ENCODE data around the gene KRTAP5-9. TPM values are rescaled to one million over a fixed set of nuclear protein-coding genes. Genes with fewer than 3 reads are reported as not detected.

KRTAP5-9 gene
- total RNA-seq, 4 donors from 2014 or later: not detected

DNA sequence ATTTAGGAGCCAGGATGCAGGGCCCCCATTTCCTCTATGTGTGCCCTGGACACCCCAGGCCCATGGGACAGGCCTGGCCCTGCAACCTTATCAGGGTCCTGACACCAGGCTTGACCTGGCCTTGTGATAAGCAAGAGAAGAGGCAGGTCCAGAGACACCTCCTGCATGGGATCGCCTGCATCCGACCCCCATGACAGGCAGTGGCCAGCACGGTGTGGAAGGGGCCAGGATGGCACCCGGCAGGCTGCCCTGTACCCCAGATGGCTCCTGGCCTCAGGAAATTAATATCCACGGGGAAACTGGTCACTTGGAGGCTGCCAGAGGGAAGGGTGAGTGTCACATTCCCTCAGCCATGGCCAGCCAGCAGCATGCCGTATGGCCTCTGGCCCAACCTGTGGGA lies 6.8 kb downstream of the KRTAP5-9 start:
- H3K4me3 ChIP-seq: no peak overlapping the region
- no peaks in the 10 kb centered on the region for H3K36me3 ChIP-seq
- TF ChIP-seq POLR2AphosphoS5 (IDR thresholded peaks at IDR 0.05) (no peak), EP300 (IDR thresholded peaks at IDR 0.05) (no peak), POLR2A (IDR thresholded peaks at IDR 0.05; ENCODE audit: low read depth) (no peak)
- TF ChIP-seq, protein P1, sequence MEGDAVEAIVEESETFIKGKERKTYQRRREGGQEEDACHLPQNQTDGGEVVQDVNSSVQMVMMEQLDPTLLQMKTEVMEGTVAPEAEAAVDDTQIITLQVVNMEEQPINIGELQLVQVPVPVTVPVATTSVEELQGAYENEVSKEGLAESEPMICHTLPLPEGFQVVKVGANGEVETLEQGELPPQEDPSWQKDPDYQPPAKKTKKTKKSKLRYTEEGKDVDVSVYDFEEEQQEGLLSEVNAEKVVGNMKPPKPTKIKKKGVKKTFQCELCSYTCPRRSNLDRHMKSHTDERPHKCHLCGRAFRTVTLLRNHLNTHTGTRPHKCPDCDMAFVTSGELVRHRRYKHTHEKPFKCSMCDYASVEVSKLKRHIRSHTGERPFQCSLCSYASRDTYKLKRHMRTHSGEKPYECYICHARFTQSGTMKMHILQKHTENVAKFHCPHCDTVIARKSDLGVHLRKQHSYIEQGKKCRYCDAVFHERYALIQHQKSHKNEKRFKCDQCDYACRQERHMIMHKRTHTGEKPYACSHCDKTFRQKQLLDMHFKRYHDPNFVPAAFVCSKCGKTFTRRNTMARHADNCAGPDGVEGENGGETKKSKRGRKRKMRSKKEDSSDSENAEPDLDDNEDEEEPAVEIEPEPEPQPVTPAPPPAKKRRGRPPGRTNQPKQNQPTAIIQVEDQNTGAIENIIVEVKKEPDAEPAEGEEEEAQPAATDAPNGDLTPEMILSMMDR (IDR thresholded peaks at IDR 0.05): no peak
- no peak overlapping the region for H3K27ac ChIP-seq (replicated peaks in 1 of 4)
- no peak for DNase-seq (ENCODE audit: extremely low spot score)
- H3K4me1 ChIP-seq: no peaks in the 10 kb centered on the region
- no CpG with 5 or more reads among the region's 6 CpGs for WGBS
- intact Hi-C loops (cut with DNase I): no loop called here
- H3K27me3 ChIP-seq: peaks cover 0 to 10% (median 0%) of the 10 kb centered on the region in 4 donors
- H3K9me3 ChIP-seq: no peaks in the 10 kb centered on the region

DNA sequence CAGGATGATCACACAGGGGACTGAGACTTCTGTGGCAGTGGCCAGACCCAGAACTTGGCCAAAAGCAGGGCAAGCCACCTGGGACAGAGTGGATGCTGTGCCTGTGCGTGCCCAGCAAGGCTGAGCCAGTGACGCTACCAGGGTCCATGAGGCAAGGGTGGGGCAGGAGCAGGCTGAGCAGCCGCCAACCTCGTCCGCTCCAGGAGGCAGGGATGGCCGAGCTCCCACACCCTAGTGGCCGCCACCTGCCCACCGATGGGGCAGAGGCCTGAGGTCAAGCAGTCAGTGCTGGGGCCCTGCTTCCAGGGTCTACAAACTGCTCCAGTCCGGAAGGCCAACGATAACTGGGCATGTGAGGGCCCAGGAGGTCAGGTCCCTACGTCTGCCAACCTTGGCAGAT lies 7.3 kb downstream of the KRTAP5-9 start:
- TF ChIP-seq POLR2AphosphoS5 (IDR thresholded peaks at IDR 0.05) (no peak), EP300 (IDR thresholded peaks at IDR 0.05) (no peak), POLR2A (IDR thresholded peaks at IDR 0.05; ENCODE audit: low read depth) (no peak)
- TF ChIP-seq, protein P1 (IDR thresholded peaks at IDR 0.05): no peak
- no peaks in the 10 kb centered on the region for H3K9me3 ChIP-seq
- H3K4me1 ChIP-seq: no peaks in the 10 kb centered on the region
- H3K27ac ChIP-seq (replicated peaks in 1 of 4): no peak overlapping the region
- DNase-seq (ENCODE audit: extremely low spot score): no peak
- no peaks in the 10 kb centered on the region for H3K36me3 ChIP-seq
- intact Hi-C loops (cut with DNase I): no loop called here
- WGBS: 83% methylated on average over 6 of the region's 11 CpGs
- peaks cover 0 to 10% (median 0%) of the 10 kb centered on the region in 4 donors for H3K27me3 ChIP-seq
- no peak overlapping the region for H3K4me3 ChIP-seq

DNA sequence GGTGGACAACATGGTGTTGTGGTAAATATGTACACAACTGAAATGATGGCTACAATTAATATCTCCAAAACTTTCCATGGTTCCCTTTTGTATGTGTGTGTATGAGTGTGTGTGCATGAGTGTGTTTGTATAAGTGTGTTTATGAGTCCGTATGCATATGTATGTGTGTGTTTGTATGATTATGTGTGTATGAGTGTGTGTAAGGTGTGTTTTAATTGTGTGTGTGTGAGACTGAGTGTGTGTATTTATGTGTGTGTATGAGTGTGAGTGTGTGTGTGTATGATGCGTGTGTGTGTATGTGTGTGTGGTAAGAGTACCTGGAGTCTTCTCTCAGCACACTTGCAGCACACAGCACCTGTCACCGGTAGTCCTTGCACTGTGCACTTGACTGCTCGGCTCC lies 7.8 kb downstream of the KRTAP5-9 start:
- Histone ChIP-seq H3K27me3 (peaks cover 0 to 10% (median 0%) of the 10 kb centered on the region in 4 donors), H3K27ac (replicated peaks in 1 of 4) (no peak overlapping the region), H3K4me3 (no peak overlapping the region), H3K36me3 (no peaks in the 10 kb centered on the region), H3K9me3 (no peaks in the 10 kb centered on the region), H3K4me1 (no peaks in the 10 kb centered on the region)
- 81% methylated on average over 4 of the region's 4 CpGs for WGBS
- intact Hi-C loops (cut with DNase I): no loop called here
- no peak for TF ChIP-seq POLR2A (IDR thresholded peaks at IDR 0.05; ENCODE audit: low read depth)
- TF ChIP-seq, protein P1 (IDR thresholded peaks at IDR 0.05): no peak
- TF ChIP-seq POLR2AphosphoS5 (IDR thresholded peaks at IDR 0.05): no peak
- no peak for TF ChIP-seq EP300 (IDR thresholded peaks at IDR 0.05)
- no peak for DNase-seq (ENCODE audit: extremely low spot score)

DNA sequence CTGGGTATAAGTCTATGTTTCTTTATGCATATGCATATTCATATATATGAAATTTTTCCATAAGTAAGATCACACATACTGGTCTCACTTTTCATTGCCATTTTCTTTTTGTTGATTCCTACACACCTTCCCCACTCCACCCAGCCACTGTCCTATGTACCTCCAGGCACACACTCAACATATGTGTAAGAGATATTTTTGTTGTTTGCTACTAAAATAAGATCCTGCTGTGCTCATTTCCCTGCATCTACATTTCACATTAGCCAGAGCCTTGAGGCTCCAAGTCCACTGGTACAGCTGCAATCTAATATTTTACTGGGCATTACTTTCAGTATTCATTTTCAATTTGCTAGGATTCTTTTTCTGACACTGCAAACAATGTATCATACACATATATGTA lies 9.0 kb downstream of the KRTAP5-9 start:
- intact Hi-C loops (cut with DNase I): no loop called here

More for the DNA sequence above, 9.0 kb downstream of the KRTAP5-9 start:
- no peaks in the 10 kb centered on the region for H3K36me3 ChIP-seq
- peaks cover 0 to 10% (median 0%) of the 10 kb centered on the region in 4 donors for H3K27me3 ChIP-seq
- TF ChIP-seq EP300 (IDR thresholded peaks at IDR 0.05) (no peak), POLR2AphosphoS5 (IDR thresholded peaks at IDR 0.05) (no peak), POLR2A (IDR thresholded peaks at IDR 0.05; ENCODE audit: low read depth) (no peak)
- TF ChIP-seq, protein P1 (IDR thresholded peaks at IDR 0.05): no peak
- no peaks in the 10 kb centered on the region for H3K4me1 ChIP-seq
- peaks cover 0 to 4% (median 0%) of the 10 kb centered on the region in 4 donors for H3K9me3 ChIP-seq
- H3K27ac ChIP-seq (replicated peaks in 1 of 4): no peak overlapping the region
- no peak for DNase-seq (ENCODE audit: extremely low spot score)
- H3K4me3 ChIP-seq: no peak overlapping the region
